Uterus (tissue), 4 donors: Measurements from ENCODE around the gene ZNF648. TPM values are rescaled to one million over a fixed set of nuclear protein-coding genes. Genes with fewer than 3 reads are reported as not detected.
"Not testable (repeated sequence)": the region's sequence is repeated elsewhere in the genome, so short reads cannot be mapped to it uniquely, and the experiment has no call there.

Source experiments
- DNase-seq, 2 donors: peaks; one replicate each; pipeline ENCODE4 v3.0.0-alpha.2; 2019 to 2020
- H3K27ac ChIP-seq, 2 donors: fragments of 200-600 bp; sonication (generic); 1 replicate in 1 of 2; 2 replicates in 1 of 2; pipeline ENCODE4 v1.5.1; 2016 to 2018
- H3K27me3 ChIP-seq, 2 donors: fragments of 200-600 bp; sonication (generic); one replicate each; pipeline ENCODE4 v1.5.1; 2018 to 2019; ENCODE audit warnings: control low read depth in 1 of 2
- H3K36me3 ChIP-seq, 2 donors: fragments of 200-600 bp; sonication (generic); one replicate each; pipeline ENCODE4 v1.5.1; 2019; ENCODE audit warnings: control low read depth in 1 of 2
- H3K4me1 ChIP-seq, 2 donors: fragments of 200-600 bp; sonication (generic); one replicate each; pipeline ENCODE4 v1.5.1; 2018 to 2019; ENCODE audit warnings: control low read depth in 1 of 2
- H3K4me3 ChIP-seq, 2 donors: fragments of 200-600 bp; sonication (generic); 1 replicate in 1 of 2; 2 replicates in 1 of 2; pipeline ENCODE4 v1.5.1; 2018 to 2019; ENCODE audit warnings: mild to moderate bottlenecking in 1 of 2
- H3K9me3 ChIP-seq, 2 donors: fragments of 200-600 bp; sonication (generic); one replicate each; pipeline ENCODE4 v1.5.1; 2019; ENCODE audit warnings: control low read depth in 1 of 2
- POLR2A ChIP-seq, 2 donors: fragments of 450-650 bp; IDR thresholded peaks; one replicate each; pipeline ENCODE4 v1.6.1; 2016; ENCODE audit warnings: antibody characterized with exemption in 2 of 2, mild to moderate bottlenecking in 1 of 2, moderate library complexity in 1 of 2
- intact Hi-C: fragments of 100-400 bp; cut with DNase I; formaldehyde crosslinking; loops from one replicate; pipeline ENCODE4 v1.15.1; 2023; ENCODE audit warnings: low total_unique reads
- total RNA-seq, 4 donors: library from RNA; depleted of rRNA in 3 of 4; stranded (reverse); fragments of >200 nt in 3 of 4; gene quantifications; one replicate each; pipeline versions ENCODE4 v1.1.0 to v1.2.4, GENCODE V29; 2014 to 2023
- TF ChIP-seq, protein P1 (sequence below), 4 experiments: fragments of 200-600 bp in 2 of 4; fragments of 450-650 bp in 2 of 4; sonication (generic) in 2 of 4; IDR thresholded peaks; one replicate each; pipeline ENCODE4 v1.5.1; 2016 to 2019; ENCODE audit warnings: antibody characterized with exemption in 4 of 4, mild to moderate bottlenecking in 2 of 4, moderate library complexity in 1 of 4
- donor health status: DM: yes; HTN: yes; CAD: no.

Gene ZNF648
- total RNA-seq, 4 donors from 2014 or later: 0.27 to 1.8 (median 1.7) TPM; not detected in 1

DNA sequence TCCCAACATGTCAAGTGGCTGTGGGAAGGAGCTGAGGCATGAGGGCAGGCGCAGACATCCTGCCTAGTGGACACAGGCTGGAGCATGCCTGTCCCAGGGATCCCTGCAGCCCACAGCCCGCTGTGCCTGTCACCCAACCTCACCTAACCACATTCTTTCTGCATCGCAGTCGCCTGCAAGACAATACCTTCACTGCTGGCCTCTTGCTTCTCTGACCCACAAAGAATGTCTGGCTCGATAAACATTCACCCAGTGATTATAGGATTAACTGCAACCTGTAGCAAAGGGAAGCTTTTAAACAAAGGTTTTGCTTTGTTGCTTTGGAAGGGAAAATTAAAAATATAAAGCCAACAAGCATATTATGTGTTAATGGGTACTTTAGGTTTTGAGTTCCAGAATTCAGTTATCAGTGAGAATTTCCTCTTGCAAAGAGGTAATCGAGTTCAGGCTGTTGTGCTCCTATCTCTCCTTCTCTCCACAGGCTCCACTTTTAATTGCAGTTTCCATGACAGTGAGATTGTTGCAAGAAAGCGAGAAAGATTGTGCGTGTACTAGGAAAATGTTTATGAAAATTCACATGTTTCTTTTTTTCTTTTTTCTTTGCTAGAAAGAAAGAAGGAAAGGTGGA is 40.0 kb upstream of the ZNF648 start:
- intact Hi-C loops: no loop called here

GRCh38 chr1:182098301-182098700 is 36.8 kb upstream of the ZNF648 start:
- TF ChIP-seq POLR2A (IDR thresholded peaks at IDR 0.05): no peak
- TF ChIP-seq, protein P1, sequence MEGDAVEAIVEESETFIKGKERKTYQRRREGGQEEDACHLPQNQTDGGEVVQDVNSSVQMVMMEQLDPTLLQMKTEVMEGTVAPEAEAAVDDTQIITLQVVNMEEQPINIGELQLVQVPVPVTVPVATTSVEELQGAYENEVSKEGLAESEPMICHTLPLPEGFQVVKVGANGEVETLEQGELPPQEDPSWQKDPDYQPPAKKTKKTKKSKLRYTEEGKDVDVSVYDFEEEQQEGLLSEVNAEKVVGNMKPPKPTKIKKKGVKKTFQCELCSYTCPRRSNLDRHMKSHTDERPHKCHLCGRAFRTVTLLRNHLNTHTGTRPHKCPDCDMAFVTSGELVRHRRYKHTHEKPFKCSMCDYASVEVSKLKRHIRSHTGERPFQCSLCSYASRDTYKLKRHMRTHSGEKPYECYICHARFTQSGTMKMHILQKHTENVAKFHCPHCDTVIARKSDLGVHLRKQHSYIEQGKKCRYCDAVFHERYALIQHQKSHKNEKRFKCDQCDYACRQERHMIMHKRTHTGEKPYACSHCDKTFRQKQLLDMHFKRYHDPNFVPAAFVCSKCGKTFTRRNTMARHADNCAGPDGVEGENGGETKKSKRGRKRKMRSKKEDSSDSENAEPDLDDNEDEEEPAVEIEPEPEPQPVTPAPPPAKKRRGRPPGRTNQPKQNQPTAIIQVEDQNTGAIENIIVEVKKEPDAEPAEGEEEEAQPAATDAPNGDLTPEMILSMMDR (IDR thresholded peaks at IDR 0.05): no peak
- no peaks in the 10 kb centered on the region for H3K27me3 ChIP-seq
- intact Hi-C loops: no loop called here
- no peaks in the 10 kb centered on the region for H3K4me1 ChIP-seq
- H3K27ac ChIP-seq: no peak overlapping the region
- DNase-seq: no peak
- no peak overlapping the region for H3K4me3 ChIP-seq
- no peaks in the 10 kb centered on the region for H3K9me3 ChIP-seq
- H3K36me3 ChIP-seq: no peaks in the 10 kb centered on the region

More for the DNA sequence above, 40.0 kb upstream of the ZNF648 start:
- no peak for DNase-seq
- Histone ChIP-seq H3K36me3 (no peaks in the 10 kb centered on the region), H3K9me3 (no peaks in the 10 kb centered on the region), H3K27ac (no peak overlapping the region), H3K4me1 (no peaks in the 10 kb centered on the region), H3K27me3 (no peaks in the 10 kb centered on the region), H3K4me3 (no peak overlapping the region)
- TF ChIP-seq, protein P1 (IDR thresholded peaks at IDR 0.05): no peak
- TF ChIP-seq POLR2A (IDR thresholded peaks at IDR 0.05): no peak

DNA sequence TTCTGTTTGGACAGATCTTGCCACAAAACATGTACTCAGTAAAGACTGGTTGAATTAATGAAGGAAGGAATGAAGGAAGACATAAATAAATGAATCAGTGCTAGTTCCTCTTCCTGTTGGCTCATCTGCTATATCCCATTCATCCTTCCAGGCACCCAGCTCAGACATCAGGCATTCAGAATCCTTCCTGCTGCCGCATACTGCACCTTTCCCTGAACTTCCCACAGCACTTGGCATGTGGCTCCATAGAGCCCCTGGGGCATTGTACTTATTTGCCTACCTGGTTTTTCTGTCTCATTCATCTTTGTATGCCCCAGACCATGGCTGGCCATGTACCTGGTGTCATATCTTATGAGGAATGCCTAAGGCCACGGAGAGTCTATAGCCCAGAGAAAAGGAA is 34.4 kb upstream of the ZNF648 start:
- Histone ChIP-seq H3K27ac (no peak overlapping the region), H3K27me3 (no peaks in the 10 kb centered on the region), H3K4me3 (no peak overlapping the region), H3K36me3 (no peaks in the 10 kb centered on the region), H3K4me1 (no peaks in the 10 kb centered on the region), H3K9me3 (no peaks in the 10 kb centered on the region)
- no peak for DNase-seq
- intact Hi-C loops: no loop called here
- TF ChIP-seq POLR2A (IDR thresholded peaks at IDR 0.05): no peak
- TF ChIP-seq, protein P1 (IDR thresholded peaks at IDR 0.05): no peak

DNA sequence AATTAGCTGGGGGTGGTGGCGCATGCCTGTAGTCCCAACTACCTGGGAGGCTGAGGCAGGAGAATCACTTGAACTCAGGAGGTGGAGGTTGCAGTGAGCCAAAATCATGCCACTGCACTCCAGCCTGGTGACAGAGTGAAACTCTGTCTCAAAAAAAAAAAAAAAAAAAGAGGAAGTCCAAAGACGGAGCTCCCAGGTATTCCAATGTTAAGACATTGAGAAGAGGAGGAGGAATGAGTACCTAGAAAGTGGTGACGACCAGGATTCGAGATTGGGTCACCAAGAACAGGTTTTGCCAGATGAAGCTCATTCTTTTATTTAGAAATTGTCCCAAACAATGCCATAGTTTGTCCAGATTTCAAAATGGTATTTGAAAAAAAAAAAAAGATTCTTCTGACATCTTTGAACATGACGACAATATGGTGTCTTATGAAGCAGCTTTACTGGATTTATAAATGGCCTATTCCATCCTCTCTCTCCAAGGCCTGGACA is 33.0 kb upstream of the ZNF648 start:
- H3K4me1 ChIP-seq, intact Hi-C loops, H3K36me3 ChIP-seq, H3K9me3 ChIP-seq, H3K4me3 ChIP-seq, DNase-seq, H3K27me3 ChIP-seq, H3K27ac ChIP-seq: not testable (repeated sequence)

- TF ChIP-seq, protein P1 (IDR thresholded peaks at IDR 0.05): no peak
- TF ChIP-seq POLR2A (IDR thresholded peaks at IDR 0.05): no peak
- DNase-seq: no peak
Measured at GRCh38 chr1:182093781-182094180, 32.3 kb upstream of the ZNF648 start.

More at GRCh38 chr1:182093781-182094180, 32.3 kb upstream of the ZNF648 start:
- no peaks in the 10 kb centered on the region for H3K27me3 ChIP-seq
- no peak overlapping the region for H3K4me3 ChIP-seq
- no peaks in the 10 kb centered on the region for H3K9me3 ChIP-seq
- H3K4me1 ChIP-seq: no peaks in the 10 kb centered on the region
- no peaks in the 10 kb centered on the region for H3K36me3 ChIP-seq
- intact Hi-C loops: no loop called here
- H3K27ac ChIP-seq: no peak overlapping the region
